Measurements from ENCODE around the gene RASAL3. TPM values are rescaled to one million over a fixed set of nuclear protein-coding genes. Genes with fewer than 3 reads are reported as not detected.
"Not testable (repeated sequence)": the region's sequence is repeated elsewhere in the genome, so short reads cannot be mapped to it uniquely, and the experiment has no call there.

RASAL3 gene
- total and polyA plus RNA-seq, 4 experiments from 2014 or later: 37.4 to 238 (median 167) TPM

GRCh38 chr19:15485768-15486167 is 21.4 kb upstream of the RASAL3 start:
- H3K36me3 Mint-ChIP-seq; H3K4me1 ChIP-seq (ENCODE audit: insufficient read depth, low read length); intact Hi-C loops (cut with micrococcal nuclease); H3K36me3 ChIP-seq (ENCODE audit: insufficient read depth, low read length); H3K27me3 ChIP-seq (ENCODE audit: insufficient read depth, low read length); H3K9me3 Mint-ChIP-seq; H3K27ac Mint-ChIP-seq; H3K4me3 Mint-ChIP-seq; H3K27me3 Mint-ChIP-seq; H3K4me3 ChIP-seq (ENCODE audit: low read length in 2 of 2); DNase-seq; POLR2A ChIA-PET (ENCODE audit: partially characterized antibody); H3K9me3 ChIP-seq (ENCODE audit: control insufficient read depth in 1 of 2, low read length in 2 of 2); H3K27ac ChIP-seq (ENCODE audit: low read depth, low read length): not testable (repeated sequence)
- CTCF ChIA-PET (ENCODE audit: partially characterized antibody): interaction anchor here (0.9 kb wide), 1 partner anchor 66 kb away, joined by 4 read pairs; no protein-coding TSS in a partner anchor
- peaks cover 0 to 11% (median 7%) of the 10 kb centered on the region in 4 donors for H3K4me1 Mint-ChIP-seq

- H3K4me3 Mint-ChIP-seq; H3K9me3 ChIP-seq (ENCODE audit: control insufficient read depth in 1 of 2, low read length in 2 of 2); H3K27ac Mint-ChIP-seq; H3K27me3 Mint-ChIP-seq; intact Hi-C loops (cut with micrococcal nuclease); DNase-seq; H3K27ac ChIP-seq (ENCODE audit: low read depth, low read length); H3K36me3 ChIP-seq (ENCODE audit: insufficient read depth, low read length); H3K4me3 ChIP-seq (ENCODE audit: low read length in 2 of 2); H3K36me3 Mint-ChIP-seq; H3K27me3 ChIP-seq (ENCODE audit: insufficient read depth, low read length); H3K9me3 Mint-ChIP-seq: not testable (repeated sequence)
- H3K4me1 ChIP-seq (ENCODE audit: insufficient read depth, low read length): peaks cover 28% of the 10 kb centered on the region
- H3K4me1 Mint-ChIP-seq: peaks cover 9 to 47% (median 28%) of the 10 kb centered on the region in 4 donors
- ChIA-PET POLR2A (ENCODE audit: partially characterized antibody) (interaction anchor here (1.0 kb wide), 1 partner anchor 12 kb away, joined by 3 read pairs; no protein-coding TSS in a partner anchor), CTCF (ENCODE audit: partially characterized antibody) (interaction anchor here (0.5 to 1.5 kb wide), 3 partner anchors 12 to 305 kb away, joined by 3 to 5 read pairs (median 3); no protein-coding TSS in a partner anchor)
Measured at GRCh38 chr19:15480996-15481395, 16.7 kb upstream of the RASAL3 start.

- Mint-ChIP-seq H3K4me1 (peaks cover 11 to 52% (median 32%) of the 10 kb centered on the region in 4 donors), H3K27ac (peak within 1 kb of the TSS in 5 of 7 donors; percentile 3 to 86 (median 41)), H3K9me3 (no peaks in the 10 kb centered on the region), H3K36me3 (no peaks in the 10 kb centered on the region), H3K27me3 (no peaks in the 10 kb centered on the region), H3K4me3 (peak within 1 kb of the TSS in 5 of 8 donors; percentile 19 to 69 (median 40))
- Histone ChIP-seq H3K27me3 (ENCODE audit: insufficient read depth, low read length) (no peaks in the 10 kb centered on the region), H3K4me1 (ENCODE audit: insufficient read depth, low read length) (peaks cover 28% of the 10 kb centered on the region), H3K4me3 (ENCODE audit: low read length in 2 of 2) (no peak within 1 kb of the TSS), H3K9me3 (ENCODE audit: control insufficient read depth in 1 of 2, low read length in 2 of 2) (no peaks in the 10 kb centered on the region), H3K27ac (ENCODE audit: low read depth, low read length) (no peak within 1 kb of the TSS), H3K36me3 (ENCODE audit: insufficient read depth, low read length) (no peaks in the 10 kb centered on the region)
- intact Hi-C loops (cut with micrococcal nuclease): no loop called here
- POLR2A ChIA-PET (ENCODE audit: partially characterized antibody): interaction anchor here (2.5 to 3.8 kb wide), 2 partner anchors 12 to 16 kb away, joined by 11 to 19 read pairs; partner anchors contain the start of gene RASAL3
- CTCF ChIA-PET (ENCODE audit: partially characterized antibody): interaction anchor here (1.0 to 1.5 kb wide), 5 partner anchors 10 to 387 kb away, joined by 3 to 5 read pairs (median 3); no protein-coding TSS in a partner anchor
- DNase-seq: no peak
Measured at GRCh38 chr19:15479391-15480345, 15.3 kb upstream of the RASAL3 start, which contains the start of gene PGLYRP2. Gene PGLYRP2 (minus strand): TSS chr19:15479501. CDS start chr19:15479371, 130 bp downstream.

GRCh38 chr19:15476325-15476724 is 12.0 kb upstream of the RASAL3 start:
- H3K4me1 ChIP-seq (ENCODE audit: insufficient read depth, low read length): peaks cover 38% of the 10 kb centered on the region
- H3K4me1 Mint-ChIP-seq: peaks cover 20 to 57% (median 35%) of the 10 kb centered on the region in 4 donors
- no peaks in the 10 kb centered on the region for H3K27me3 Mint-ChIP-seq
- DNase-seq: no peak
- no peak overlapping the region for H3K4me3 Mint-ChIP-seq
- POLR2A ChIA-PET (ENCODE audit: partially characterized antibody): interaction anchor here (1.0 to 3.8 kb wide), 3 partner anchors 9 to 57 kb away, joined by 3 to 19 read pairs (median 4); no protein-coding TSS in a partner anchor
- H3K4me3 ChIP-seq (ENCODE audit: low read length in 2 of 2): no peak overlapping the region
- H3K9me3 Mint-ChIP-seq: no peaks in the 10 kb centered on the region
- no peaks in the 10 kb centered on the region for H3K36me3 Mint-ChIP-seq
- H3K9me3 ChIP-seq (ENCODE audit: control insufficient read depth in 1 of 2, low read length in 2 of 2): no peaks in the 10 kb centered on the region
- CTCF ChIA-PET (ENCODE audit: partially characterized antibody): interaction anchor here (1.3 to 1.6 kb wide), 3 partner anchors 9 to 204 kb away, joined by 3 to 5 read pairs (median 4); no protein-coding TSS in a partner anchor
- no peak overlapping the region for H3K27ac ChIP-seq (ENCODE audit: low read depth, low read length)
- peak overlapping the region in 2 of 7 donors; percentile 45 to 76 for H3K27ac Mint-ChIP-seq
- no peaks in the 10 kb centered on the region for H3K36me3 ChIP-seq (ENCODE audit: insufficient read depth, low read length)
- H3K27me3 ChIP-seq (ENCODE audit: insufficient read depth, low read length): no peaks in the 10 kb centered on the region
- intact Hi-C loops (cut with micrococcal nuclease): no loop called here

- no peak overlapping the region for H3K4me3 ChIP-seq (ENCODE audit: low read length in 2 of 2)
Measured at GRCh38 chr19:15475611-15476010, 11.3 kb upstream of the RASAL3 start.

GRCh38 chr19:15475169-15475568 is 10.8 kb upstream of the RASAL3 start:
- no peak overlapping the region for H3K4me3 Mint-ChIP-seq
- intact Hi-C loops (cut with micrococcal nuclease): no loop called here
- H3K4me1 Mint-ChIP-seq: peaks cover 20 to 56% (median 35%) of the 10 kb centered on the region in 4 donors
- H3K27ac Mint-ChIP-seq: peak overlapping the region in 1 of 7 donors; percentile 60
- no peaks in the 10 kb centered on the region for H3K9me3 Mint-ChIP-seq
- H3K4me1 ChIP-seq (ENCODE audit: insufficient read depth, low read length): peaks cover 40% of the 10 kb centered on the region
- no peaks in the 10 kb centered on the region for H3K27me3 ChIP-seq (ENCODE audit: insufficient read depth, low read length)
- no peaks in the 10 kb centered on the region for H3K36me3 Mint-ChIP-seq
- no peaks in the 10 kb centered on the region for H3K36me3 ChIP-seq (ENCODE audit: insufficient read depth, low read length)
- H3K4me3 ChIP-seq (ENCODE audit: low read length in 2 of 2): no peak overlapping the region
- ChIA-PET CTCF (ENCODE audit: partially characterized antibody) (no interaction called here), POLR2A (ENCODE audit: partially characterized antibody) (interaction anchor here (1.1 to 4.0 kb wide), 3 partner anchors 8 to 56 kb away, joined by 3 to 17 read pairs (median 3); no protein-coding TSS in a partner anchor)
- no peaks in the 10 kb centered on the region for H3K27me3 Mint-ChIP-seq
- no peaks in the 10 kb centered on the region for H3K9me3 ChIP-seq (ENCODE audit: control insufficient read depth in 1 of 2, low read length in 2 of 2)
- no peak overlapping the region for H3K27ac ChIP-seq (ENCODE audit: low read depth, low read length)
- no peak for DNase-seq

More at GRCh38 chr19:15475611-15476010, 11.3 kb upstream of the RASAL3 start:
- H3K27ac ChIP-seq (ENCODE audit: low read depth, low read length): no peak overlapping the region
- no peaks in the 10 kb centered on the region for H3K27me3 ChIP-seq (ENCODE audit: insufficient read depth, low read length)
- POLR2A ChIA-PET (ENCODE audit: partially characterized antibody): interaction anchor here (1.0 to 4.0 kb wide), 4 partner anchors 8 to 56 kb away, joined by 3 to 17 read pairs (median 4); no protein-coding TSS in a partner anchor
- Mint-ChIP-seq H3K27ac (no peak overlapping the region), H3K4me1 (peaks cover 20 to 57% (median 35%) of the 10 kb centered on the region in 4 donors), H3K36me3 (no peaks in the 10 kb centered on the region), H3K9me3 (no peaks in the 10 kb centered on the region), H3K27me3 (no peaks in the 10 kb centered on the region), H3K4me3 (no peak overlapping the region)
- H3K4me1 ChIP-seq (ENCODE audit: insufficient read depth, low read length): peaks cover 38% of the 10 kb centered on the region
- DNase-seq: no peak
- CTCF ChIA-PET (ENCODE audit: partially characterized antibody): no interaction called here
- no peaks in the 10 kb centered on the region for H3K36me3 ChIP-seq (ENCODE audit: insufficient read depth, low read length)
- H3K9me3 ChIP-seq (ENCODE audit: control insufficient read depth in 1 of 2, low read length in 2 of 2): no peaks in the 10 kb centered on the region
- intact Hi-C loops (cut with micrococcal nuclease): no loop called here

GRCh38 chr19:15473821-15474220 is 9.5 kb upstream of the RASAL3 start:
- intact Hi-C loops (cut with micrococcal nuclease); H3K36me3 ChIP-seq (ENCODE audit: insufficient read depth, low read length); H3K27ac ChIP-seq (ENCODE audit: low read depth, low read length); H3K9me3 Mint-ChIP-seq; H3K9me3 ChIP-seq (ENCODE audit: control insufficient read depth in 1 of 2, low read length in 2 of 2); H3K4me3 ChIP-seq (ENCODE audit: low read length in 2 of 2); H3K36me3 Mint-ChIP-seq; H3K27me3 Mint-ChIP-seq; H3K27me3 ChIP-seq (ENCODE audit: insufficient read depth, low read length): not testable (repeated sequence)
- ChIA-PET POLR2A (ENCODE audit: partially characterized antibody) (interaction anchor here (4.0 kb wide), 1 partner anchor 10 kb away, joined by 17 read pairs; no protein-coding TSS in a partner anchor), CTCF (ENCODE audit: partially characterized antibody) (interaction anchor here (1.1 kb wide), 1 partner anchor 55 kb away, joined by 3 read pairs; no protein-coding TSS in a partner anchor)
- H3K27ac Mint-ChIP-seq: peak overlapping the region in 3 of 7 donors; percentile 67 to 76 (median 71)
- H3K4me1 Mint-ChIP-seq: peaks cover 25 to 54% (median 39%) of the 10 kb centered on the region in 4 donors
- peak overlapping the region in 5 of 8 donors; percentile 10 to 75 (median 33) for H3K4me3 Mint-ChIP-seq
- H3K4me1 ChIP-seq (ENCODE audit: insufficient read depth, low read length): peaks cover 40% of the 10 kb centered on the region
- peak in 1 of 5 donors; percentile 15 for DNase-seq
